Left kidney (tissue), 2 donors: ENCODE data around the gene AP3S1. TPM values are rescaled to one million over a fixed set of nuclear protein-coding genes. Genes with fewer than 3 reads are reported as not detected.
"Not testable (repeated sequence)": the region's sequence is repeated elsewhere in the genome, so short reads cannot be mapped to it uniquely, and the experiment has no call there.

Experiments used
- DNase-seq: peaks from one replicate; pipeline ENCODE4 v3.0.0-alpha.2; 2013
- polyA plus RNA-seq: library from polyadenylated mRNA; unstranded; fragments of 120-200 nt; gene quantifications from one replicate; pipeline ENCODE4 v1.2.1, GENCODE V29; 2013; ENCODE audit not compliant: insufficient read length

Gene AP3S1
- polyA plus RNA-seq, 1 donor, result 127 TPM

DNA sequence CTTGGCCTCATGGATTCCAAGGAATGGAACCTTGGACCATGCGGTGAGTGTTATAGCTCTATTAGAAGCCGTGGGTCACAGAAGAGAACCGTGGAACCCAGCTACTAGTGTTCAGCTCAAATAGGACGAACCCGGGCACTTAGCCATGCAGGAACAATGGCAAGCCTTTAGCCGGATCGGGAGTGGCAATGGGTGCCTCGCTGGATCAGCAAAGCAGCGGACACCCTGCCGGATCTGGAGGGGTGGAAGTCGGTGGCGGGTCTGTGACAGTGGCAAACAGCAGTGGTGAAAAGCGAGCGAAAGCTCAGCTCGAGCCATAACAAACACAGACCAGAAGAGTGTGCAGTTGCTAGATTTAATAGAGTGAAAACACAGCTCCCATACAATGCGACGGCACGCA, 22.9 kb upstream of the AP3S1 start:
- DNase-seq, result no peak

DNA sequence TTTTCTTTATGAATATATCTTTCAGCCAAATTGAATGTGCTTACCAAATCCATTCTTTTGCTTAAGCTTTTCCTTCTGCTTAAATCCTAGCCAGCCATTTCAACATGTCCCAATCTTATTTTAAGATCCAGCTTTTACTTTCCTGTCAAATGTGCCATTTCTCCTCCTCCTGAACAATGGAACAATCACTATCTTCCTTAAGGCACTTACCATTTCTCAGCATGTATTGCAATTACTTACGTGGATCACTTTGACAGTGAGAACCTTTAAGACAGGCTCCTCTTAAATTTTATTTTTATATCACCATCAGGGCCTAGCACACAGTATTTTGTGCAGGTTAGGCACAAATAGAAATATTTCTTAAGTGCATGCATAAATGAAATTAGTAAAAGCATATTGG, 20.9 kb upstream of the AP3S1 start:
- no peak for DNase-seq

DNA sequence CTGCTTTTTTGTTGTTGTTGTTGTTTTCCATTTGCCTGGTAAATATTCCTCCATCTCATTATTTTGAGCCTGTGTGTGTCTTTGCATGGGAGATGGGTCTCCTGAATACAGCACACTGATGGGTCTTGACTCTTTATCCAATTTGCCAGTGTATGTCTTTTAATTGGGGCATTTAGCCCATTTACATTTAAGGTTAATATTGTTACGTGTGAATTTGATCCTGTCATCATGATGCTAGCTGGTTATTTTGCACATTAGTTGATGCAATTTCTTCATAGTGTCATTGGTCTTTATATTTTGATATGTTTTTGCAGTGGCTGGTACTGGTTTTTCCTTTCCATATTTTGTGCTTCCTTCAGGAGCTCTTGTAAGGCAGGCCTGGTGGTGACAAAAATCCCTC, 16.8 kb upstream of the AP3S1 start:
- DNase-seq, result not testable (repeated sequence)

DNA sequence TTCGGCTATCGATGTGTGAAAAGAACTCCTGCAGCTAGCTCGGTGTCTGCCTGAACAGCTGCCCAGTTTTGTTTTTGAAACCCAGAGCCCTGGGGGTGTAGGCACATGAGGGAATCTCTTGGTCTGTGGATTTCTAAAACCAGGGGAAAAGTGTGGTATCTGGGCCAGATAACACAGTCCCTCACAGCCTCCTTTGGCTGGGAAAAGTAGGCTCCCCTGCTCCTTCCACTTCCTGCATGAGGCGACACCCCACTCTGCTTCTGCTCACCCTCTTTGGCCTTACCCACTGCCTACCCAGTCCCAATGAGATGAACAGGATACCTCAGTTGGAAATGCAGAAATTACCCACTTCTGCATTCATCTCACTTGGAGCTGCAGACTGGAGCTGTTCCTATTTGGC, 15.8 kb upstream of the AP3S1 start:
- DNase-seq, result no peak

DNA sequence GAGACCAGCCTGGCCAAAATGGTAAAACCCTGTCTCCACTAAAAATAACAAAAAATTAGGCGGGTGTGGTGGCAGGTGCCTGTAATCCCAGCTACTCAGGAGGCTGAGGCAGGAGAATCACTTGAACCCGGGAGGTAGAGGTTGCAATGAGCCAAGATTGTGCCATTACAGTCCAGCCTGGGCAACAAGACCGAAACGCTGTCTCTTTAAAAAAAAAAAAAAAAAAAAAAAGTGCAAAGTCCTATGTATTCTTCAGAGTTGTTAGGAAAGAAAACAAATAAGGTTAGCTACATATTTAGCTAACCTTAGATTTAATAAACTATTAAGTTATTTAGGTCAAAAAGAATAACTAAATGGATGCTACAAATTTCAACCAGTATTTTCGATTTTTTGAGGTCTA, 11.8 kb upstream of the AP3S1 start:
- DNase-seq, result no peak

DNA sequence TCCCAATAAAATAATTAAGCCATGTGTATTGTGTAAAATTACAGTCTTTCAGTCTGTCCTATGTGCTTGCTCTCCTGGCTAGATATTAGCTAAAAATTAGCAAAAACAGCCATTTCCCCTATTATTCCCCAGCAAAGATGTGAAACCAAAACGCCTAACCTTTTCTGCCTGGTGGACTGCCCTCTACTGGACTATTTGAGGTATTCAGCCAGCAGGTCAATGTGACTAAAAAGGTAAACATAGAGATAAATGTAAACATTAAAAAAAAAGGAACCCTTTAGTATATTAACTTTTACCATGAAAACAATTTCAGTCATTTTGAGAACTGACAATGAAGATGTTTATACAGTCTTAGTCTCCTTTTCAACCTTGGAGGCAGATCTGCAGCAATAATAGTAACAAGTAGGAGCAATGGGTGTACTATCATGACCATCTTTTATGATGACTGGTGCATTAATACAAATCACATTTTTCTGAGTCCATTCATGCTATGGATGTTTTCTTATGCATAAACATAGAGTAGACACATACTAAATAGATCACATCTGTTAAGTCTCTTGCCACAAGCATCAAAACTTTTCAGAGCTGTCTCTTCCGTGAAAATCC, 10.5 kb upstream of the AP3S1 start:
- DNase-seq, result peak; percentile 38

DNA sequence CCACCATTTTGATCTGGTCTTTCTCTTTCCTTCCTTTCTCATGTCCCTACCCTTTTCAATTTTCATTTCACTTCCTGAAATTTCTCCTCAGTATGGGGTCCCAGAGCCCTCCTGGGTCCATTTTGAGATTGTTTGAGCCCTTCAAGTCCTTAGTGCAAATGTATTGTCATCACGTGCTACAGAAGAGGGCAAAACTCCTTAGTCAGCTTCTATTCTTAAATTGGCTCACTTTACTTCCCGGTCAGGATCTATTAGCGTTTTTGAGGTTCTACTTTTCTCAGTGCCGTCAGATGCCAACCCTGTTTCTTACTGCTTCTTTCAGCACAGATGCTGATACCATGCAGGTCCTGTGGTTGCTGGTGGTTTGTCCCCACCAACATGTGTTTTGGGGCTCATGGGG, 6.3 kb upstream of the AP3S1 start:
- no peak for DNase-seq

DNA sequence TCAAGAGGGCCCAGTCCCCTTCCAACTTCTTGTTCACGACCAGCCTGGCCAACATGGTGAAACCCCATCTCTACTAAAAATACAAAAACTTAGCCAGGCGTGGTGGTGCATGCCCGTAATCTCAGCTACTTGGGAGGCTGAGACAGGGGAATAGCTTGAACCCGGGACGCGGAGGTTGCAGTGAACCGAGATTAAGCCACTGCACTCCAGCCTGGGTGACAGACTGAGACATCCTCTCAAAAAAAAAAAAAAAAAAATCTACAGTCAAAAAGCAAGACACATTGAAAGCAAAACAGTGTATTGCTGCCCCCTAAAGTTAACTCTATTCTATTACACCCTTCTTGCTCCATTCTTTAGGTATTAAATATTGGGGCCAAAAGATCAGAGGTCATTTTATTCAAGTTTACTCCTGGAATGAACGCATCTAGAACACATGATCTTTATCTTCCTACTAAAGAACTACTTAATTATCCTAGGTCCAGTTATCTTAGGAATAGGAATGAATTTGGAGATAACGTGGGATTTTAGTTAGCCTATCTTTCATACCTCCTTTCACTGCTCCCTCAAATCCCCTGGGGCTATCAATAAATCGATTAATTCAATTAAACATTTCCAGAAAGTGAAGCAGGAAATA, 2.7 kb upstream of the AP3S1 start:
- DNase-seq, result peak; percentile 59

DNA sequence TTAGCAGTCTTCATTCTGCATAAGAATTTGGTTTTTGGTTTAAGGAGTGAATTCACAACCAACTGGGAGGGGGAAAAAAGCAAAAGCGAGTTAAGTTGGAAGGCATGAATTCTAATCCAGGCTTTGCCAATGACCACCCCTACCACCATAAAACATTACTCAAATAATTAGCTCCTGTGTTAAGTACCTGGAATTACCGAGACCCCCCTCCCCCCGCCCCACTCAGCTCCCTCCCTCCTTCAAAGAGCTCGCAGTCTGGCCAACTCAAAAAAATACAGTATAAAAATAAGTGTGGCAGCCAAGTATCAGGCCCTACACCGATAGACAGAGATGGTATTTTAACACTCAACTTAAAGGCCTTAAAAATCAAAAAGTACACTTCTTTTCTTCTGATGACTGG, 862 bp upstream of the AP3S1 start:
- DNase-seq, result no peak

DNA sequence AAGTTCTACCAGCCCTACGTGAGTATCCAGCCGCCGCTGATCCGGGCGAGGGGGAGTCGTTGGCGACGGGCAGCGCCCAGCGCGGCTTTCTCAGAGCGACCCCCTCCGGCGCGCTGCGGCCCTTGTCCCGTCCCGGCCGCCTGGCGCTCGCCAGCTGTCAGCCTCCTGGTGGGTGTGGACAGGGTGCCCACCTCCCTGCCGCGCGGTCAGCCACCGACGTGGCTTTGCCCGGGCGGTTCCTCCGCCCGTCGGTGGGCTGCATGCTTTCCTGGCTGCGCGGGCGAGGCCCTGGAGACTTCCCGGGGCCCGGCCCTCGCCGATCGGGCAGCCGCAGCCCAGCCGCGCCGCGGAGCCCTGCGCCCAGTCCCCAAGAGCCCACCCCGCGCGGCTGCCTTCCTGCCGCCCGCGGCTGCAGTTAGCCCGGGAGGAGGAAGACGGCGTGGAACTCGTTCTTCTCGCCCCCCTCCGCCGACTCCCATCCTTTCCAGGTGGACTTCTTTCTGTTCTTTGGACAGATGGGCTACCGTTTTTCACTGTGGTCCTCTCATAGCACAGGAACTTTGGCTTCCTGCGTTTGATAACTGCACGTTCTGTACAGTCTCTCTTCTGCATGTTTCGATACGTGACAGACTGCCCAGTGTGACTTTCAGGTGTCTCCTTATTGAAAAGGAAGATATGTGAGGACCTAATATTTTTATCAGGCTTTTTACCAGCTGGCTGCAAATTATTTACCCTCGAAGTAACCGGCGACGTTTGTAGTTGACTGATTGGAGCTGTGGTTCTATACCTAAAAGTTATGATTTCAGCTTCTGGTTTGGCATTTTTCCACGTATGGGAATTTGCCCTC, 577 bp downstream of the AP3S1 start:
- DNase-seq, result peak; percentile 69

DNA sequence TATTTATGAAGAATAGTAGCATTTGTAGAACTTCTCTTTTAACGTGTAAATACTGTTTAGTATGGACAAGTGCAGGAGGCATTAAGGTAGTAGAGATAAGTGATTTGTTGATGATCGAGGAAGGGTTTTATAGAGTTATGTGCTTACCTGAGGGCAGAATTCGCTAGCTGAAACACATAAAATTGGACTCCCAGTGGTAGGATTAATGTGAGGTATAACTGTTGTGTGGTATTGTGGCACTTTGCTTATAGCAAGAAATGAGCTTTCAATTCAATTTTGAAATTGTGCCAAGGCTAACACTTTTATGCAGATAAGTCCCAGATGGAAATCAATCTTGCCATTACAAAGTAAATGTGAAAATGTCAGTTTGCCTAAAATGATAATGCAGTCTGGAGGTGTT, 1.2 kb downstream of the AP3S1 start:
- no peak for DNase-seq

DNA sequence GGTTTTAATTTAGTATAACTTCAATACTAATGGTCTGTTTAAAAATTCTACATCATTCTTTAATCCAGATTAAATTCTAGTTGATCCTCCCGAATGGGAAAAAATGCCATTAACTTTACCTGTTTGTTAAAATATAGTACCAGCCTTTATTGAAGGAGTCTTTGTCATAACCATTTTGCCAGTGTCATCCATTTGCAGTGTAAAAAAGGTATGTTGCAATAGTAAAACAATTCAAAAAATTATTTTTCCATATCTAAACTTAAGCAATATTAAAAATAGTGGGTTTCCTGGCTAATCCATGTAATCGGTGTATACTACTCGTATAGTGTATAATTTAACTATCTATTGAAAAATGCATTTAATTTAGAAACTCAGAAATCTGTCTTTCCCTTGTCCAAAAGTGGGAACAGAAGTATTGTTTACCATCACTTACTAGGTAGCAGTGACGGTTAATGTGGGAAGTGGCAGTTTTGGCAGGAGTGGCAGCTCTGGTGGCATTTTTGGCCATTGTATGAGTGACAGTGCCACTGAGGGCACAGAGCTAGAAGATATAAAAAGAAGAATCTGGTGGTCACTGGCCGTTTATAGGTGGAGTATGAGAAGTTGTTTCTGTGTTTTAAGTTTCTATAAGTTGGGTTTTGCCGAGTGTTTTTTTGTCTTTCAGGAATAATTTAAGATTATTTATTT, 1.9 kb downstream of the AP3S1 start:
- DNase-seq, result no peak

DNA sequence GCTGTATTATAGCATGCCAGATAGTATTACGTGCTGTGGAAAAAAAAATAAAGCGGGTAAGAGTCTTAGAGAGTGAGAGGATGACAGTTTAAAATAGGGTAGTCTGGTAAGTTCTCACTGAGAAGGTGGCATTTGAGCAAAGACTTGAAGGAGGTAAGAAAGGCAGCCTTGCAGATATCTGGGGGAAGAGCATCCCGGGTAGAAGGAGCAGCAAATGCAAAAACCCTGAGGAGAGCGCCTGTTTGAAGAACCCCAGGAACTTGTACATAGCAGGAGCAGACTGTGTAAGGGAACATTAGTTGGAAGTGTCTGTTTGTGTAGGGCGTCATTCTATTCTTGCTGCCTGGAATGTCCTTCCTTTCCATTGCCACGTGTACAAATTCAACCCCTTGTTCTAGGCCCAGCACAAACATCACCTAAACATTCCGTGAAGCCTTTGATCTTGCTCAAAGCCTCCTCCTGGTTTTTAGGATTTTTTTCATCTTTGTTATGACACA, 2.6 kb downstream of the AP3S1 start:
- no peak for DNase-seq

DNA sequence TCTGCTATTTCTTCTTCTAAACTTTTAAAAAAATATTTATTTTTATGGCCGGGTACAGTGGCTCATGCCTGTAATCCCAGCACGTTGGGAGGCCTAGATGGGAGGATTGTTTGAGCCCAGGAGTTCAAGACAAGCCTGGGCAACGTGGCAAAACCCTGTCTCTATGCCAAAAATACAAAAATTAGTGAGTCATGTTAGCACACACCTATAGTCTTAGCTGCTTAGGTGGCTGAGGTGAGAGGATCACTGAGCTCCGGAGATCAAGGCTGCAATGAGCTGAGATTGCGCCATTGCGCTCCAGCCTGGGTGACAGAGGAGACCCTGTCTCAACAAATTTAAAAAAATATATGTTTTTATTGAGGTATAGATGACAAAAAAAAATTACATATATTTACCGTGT, 5.6 kb downstream of the AP3S1 start:
- DNase-seq, result no peak

DNA sequence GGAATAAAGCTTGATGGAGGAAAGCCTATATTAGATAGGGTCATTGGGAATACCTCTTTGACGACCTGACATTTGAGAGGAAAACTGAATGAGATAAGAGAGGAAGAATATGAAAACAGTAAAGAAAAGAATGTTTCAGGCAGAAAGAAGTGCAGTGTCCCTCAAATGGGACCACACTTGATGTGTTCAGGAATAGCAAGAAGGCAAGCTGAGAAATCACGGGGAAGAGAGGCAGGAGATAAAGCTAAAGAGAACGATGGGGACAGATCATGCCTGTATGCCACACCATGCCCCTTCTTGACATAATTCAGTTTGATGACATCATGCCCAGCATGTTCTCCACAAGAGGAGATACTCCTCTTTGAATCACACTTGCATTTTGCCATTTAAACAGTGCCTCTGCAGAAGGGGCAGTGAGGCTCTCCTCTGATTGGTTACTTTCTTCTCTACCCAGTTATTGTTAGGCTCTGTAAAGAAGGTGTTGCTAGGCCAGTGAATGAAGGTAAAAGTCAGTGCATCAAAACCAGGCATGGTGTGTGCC, 7.6 kb downstream of the AP3S1 start:
- no peak for DNase-seq

DNA sequence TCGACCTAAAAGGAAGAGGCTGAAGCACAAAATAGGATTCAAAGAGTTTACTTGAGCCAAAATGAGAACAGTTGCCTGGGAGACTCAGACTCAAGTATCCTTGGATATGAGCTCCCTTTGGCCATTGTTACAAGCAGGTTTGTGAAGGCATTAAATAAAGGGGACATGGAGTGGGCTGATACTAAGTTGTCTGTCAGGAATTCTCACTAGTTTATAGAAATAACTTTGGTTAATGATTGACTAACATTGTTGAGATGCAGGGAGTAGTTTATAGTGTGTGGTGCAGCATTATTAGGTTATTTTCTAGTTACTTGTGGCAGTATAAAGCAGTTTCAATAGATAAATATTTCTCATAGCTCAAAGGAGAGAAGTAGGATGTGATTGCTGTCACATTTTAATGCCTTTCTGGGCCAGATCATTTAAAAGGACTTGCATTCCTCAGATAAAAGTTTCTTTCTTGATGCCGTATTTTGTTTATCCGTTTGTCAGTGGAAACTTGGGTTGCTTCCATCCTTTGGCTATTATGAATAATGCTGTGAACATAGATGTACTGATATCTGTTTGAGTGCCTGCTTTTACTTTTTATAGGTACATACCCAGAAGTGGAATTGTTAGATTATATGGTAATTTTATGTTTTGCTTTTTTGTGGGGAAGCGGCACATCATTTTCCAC, 9.1 kb downstream of the AP3S1 start:
- DNase-seq, result no peak

DNA sequence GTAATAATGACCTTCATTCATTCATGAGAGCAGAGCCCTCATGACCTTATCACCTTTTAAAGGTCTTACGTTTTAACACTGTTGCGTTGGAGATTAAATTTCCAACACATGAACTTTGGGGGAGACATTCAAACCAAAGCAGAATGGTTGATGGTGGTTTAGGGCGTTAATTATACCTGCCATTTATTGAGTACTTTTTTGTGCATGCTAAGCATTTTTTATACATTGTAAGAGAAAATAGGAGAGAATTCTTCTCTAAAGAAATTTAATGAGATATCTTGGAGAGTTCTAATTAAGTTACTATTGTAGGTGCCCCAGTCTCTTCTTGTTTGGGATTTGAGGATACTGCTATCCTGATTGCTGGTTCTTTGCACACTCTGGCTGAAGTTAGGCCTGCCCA, 12.4 kb downstream of the AP3S1 start:
- DNase-seq, result no peak

DNA sequence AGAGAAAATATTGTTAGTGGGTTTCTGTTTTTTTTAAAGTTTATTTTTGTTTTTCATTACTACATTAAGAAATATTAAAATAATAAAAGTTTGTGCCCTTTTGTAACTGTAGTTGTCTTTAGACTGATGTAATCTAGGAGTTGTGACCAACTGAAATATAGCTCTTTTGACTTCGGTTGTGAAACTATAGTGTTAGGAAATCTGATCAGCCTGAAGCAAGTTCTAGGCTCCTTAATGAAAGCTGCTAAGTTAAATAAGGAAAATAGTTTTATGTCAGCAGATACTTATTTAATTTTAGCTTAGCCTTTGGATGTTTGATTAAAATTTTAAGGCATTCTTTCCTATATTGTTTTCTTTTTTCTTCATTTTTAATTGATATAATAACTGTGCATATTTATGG, 14.2 kb downstream of the AP3S1 start:
- no peak for DNase-seq

DNA sequence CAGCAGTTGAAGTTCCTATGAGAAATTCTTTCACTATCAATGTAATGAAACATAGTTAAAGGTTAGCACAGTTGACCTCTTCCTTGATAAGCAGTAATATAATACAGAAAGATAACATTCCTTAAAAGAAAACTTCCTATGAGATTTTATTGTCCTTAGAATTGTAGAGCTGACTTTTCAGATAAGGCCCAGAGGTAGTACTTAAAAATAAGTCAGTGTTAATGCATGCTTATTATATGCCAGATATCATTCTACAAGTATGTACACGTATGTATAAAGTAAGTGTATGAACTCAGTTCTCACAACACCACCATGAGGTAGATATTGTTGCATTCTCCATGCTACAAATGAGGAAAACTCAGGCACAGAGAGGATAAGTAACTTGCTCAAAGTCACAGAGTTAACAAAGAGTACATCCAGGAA, 15.3 kb downstream of the AP3S1 start:
- DNase-seq, result no peak

DNA sequence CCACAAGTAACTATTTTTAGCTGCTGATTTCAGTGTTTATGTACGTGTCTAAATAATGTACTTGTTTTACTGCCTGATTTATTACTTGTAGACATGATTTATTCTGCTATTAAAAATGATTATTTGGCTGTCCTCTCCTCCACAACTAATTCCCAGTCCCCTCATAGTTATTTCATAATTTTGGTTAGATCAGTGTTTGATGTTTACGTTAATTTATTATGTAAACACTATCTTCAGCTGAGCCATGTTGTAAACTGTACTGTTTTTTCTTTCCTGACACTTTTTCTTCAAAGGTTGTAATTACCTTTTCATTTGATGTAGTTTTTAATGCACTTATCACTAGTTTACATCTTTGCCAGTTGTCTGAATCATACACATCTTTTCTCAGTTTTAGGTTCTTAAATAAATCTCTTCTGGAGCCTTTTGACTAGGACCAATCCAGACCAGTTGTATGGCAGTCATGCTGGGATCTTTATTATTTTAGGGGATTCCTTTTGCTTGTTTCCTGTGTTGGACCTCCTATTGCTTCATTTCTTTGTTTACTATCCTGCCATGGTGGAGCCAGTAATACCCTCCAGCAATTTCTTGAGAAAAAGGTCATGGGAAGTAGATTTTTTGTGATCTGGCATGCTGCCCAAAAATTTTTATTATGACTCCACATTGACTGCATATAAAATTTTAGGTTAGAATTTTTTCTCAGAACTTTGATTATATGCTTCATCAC, 16.1 kb downstream of the AP3S1 start:
- no peak for DNase-seq

DNA sequence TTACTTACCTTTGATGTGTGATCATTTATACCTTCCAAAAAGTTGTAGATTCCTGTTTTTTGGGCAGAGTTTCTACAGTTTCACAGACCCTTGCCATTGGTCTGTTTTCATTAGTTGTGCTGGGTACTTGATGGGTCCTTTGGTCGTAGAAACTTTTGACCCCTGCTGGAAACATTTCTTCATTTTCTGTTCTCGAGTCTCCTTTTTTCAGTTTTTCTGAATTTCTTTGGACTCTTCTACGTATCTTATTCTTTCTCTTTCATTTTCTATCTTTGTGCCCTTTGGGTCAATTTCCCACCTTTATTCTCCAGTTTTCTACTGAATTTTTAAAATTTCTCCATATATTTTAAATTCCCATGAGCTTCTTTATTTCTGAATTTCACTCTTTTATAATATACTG, 16.7 kb downstream of the AP3S1 start:
- no peak for DNase-seq
